AG04449 (cell line): Measurements from ENCODE around the gene TET2.

ENCODE experiments used
- CTCF ChIA-PET: fragments of 350-600 bp; formaldehyde crosslinking; extraction: SDS; loops from one replicate; lab custom pipeline; 2021; ENCODE audit warnings: antibody characterized with exemption; lab: Yijun Ruan, JAX
- POLR2A ChIA-PET: fragments of 400-600, 350-600 bp; formaldehyde crosslinking; extraction: SDS; loops from one replicate; lab custom pipeline; 2020; ENCODE audit warnings: antibody characterized with exemption, inconsistent platforms; lab: Yijun Ruan, JAX
- DNase-seq: peaks from one replicate; pipeline ENCODE4 v3.0.0-alpha.2; 2010; ENCODE audit warnings: low read depth, low spot score
- H3K4me3 ChIP-seq: 2 replicates; pipeline ENCODE4 v1.5.1; 2011; ENCODE audit warnings: low read depth, mild to moderate bottlenecking, control low read depth, low read length
- TF ChIP-seq, protein P1 (sequence below): IDR thresholded peaks from one replicate; pipeline ENCODE4 v1.5.1; 2011; ENCODE audit warnings: mild to moderate bottlenecking, moderate library complexity, low read length, control low read depth, inconsistent platforms; ENCODE audit not compliant: insufficient read depth; ENCODE audit errors: missing control alignments

TET2 gene

GRCh38 chr4:105181259-105181658 is 34.6 kb downstream of the TET2 start:
- no peak for DNase-seq
- CTCF ChIA-PET, result no interaction called here
- H3K4me3 ChIP-seq, result no peak overlapping the region
- POLR2A ChIA-PET, result no interaction called here
- TF ChIP-seq, protein P1, sequence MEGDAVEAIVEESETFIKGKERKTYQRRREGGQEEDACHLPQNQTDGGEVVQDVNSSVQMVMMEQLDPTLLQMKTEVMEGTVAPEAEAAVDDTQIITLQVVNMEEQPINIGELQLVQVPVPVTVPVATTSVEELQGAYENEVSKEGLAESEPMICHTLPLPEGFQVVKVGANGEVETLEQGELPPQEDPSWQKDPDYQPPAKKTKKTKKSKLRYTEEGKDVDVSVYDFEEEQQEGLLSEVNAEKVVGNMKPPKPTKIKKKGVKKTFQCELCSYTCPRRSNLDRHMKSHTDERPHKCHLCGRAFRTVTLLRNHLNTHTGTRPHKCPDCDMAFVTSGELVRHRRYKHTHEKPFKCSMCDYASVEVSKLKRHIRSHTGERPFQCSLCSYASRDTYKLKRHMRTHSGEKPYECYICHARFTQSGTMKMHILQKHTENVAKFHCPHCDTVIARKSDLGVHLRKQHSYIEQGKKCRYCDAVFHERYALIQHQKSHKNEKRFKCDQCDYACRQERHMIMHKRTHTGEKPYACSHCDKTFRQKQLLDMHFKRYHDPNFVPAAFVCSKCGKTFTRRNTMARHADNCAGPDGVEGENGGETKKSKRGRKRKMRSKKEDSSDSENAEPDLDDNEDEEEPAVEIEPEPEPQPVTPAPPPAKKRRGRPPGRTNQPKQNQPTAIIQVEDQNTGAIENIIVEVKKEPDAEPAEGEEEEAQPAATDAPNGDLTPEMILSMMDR, result no peak

DNA sequence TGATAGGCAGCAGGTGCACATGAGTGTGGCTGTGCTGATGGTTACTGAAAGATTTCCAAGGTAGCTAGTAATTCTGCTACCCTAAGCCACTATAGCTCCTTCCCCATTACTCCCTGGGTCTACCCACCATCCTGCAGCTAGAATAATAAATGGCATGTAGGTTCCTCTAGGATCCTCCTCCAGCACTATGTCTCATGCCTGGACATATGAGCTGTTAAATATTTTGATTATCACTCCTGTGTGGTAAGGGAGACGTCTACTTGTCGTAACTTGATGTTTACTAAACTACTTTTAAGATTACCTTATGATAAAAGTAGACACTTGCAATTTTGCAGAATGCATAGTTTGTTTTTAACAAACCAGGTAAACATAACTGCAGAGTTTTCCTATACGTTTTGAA is 35.5 kb downstream of the TET2 start:
- TF ChIP-seq, protein P1, result no peak
- POLR2A ChIA-PET, result no interaction called here
- no peak for DNase-seq
- H3K4me3 ChIP-seq, result no peak overlapping the region
- CTCF ChIA-PET, result interaction anchor here (0.8 kb wide), 1 partner anchor 12 kb away, joined by 3 read pairs; no protein-coding TSS in a partner anchor

DNA sequence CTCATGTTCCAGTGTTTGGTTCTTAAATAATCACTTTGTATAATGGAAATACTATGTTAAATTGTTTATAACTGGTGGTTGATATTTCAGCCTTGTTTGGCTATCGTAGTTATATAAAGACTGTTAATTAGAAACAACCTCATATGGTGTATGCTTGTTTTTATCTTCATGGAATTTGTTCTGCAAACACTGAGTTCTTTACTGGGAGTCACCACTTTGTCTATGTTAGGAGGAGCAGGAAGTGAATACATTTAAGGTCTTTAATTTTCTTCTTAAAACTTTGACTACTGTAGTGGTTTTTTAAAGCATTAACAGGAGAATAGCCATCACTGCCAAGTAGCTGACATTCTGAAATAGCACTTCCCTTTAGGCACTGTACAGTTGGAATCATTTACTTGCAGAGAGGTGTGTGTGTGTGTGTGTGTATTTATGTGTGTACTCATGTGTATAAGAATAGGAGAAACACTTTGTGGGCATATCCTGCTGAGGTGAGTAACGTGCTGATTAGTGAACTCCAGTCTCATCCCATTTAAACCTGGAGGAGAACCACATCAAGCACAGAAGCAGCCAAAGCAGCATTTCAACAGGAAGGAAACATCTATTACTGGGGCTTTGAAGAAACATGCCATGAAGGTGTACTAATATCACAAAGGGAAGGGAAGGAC is 37.8 kb downstream of the TET2 start:
- TF ChIP-seq, protein P1, result no peak
- H3K4me3 ChIP-seq, result no peak overlapping the region
- POLR2A ChIA-PET, result no interaction called here
- no peak for DNase-seq
- CTCF ChIA-PET, result interaction anchor here (1.9 kb wide), 1 partner anchor 289 kb away, joined by 5 read pairs; the partner anchor contains the start of gene PPA2

GRCh38 chr4:105186701-105187161 is 40.1 kb downstream of the TET2 start:
- ChIA-PET POLR2A (no interaction called here), CTCF (no interaction called here)
- TF ChIP-seq, protein P1, result no peak
- H3K4me3 ChIP-seq, result no peak overlapping the region
- no peak for DNase-seq

- ChIA-PET POLR2A (no interaction called here), CTCF (interaction anchor here (1.0 kb wide), 1 partner anchor 36 kb away, joined by 3 read pairs; no protein-coding TSS in a partner anchor)
- DNase-seq, result no peak
- H3K4me3 ChIP-seq, result no peak overlapping the region
- TF ChIP-seq, protein P1, result no peak
Measured at GRCh38 chr4:105189855-105190650, 43.4 kb downstream of the TET2 start.

- ChIA-PET CTCF (no interaction called here), POLR2A (no interaction called here)
- no peak overlapping the region for H3K4me3 ChIP-seq
- TF ChIP-seq, protein P1, result no peak
- DNase-seq, result no peak
Measured at GRCh38 chr4:105191621-105192210, 45.0 kb downstream of the TET2 start.
